MV-4-11 (cell line): ENCODE data around the gene NDUFS6.
A peak's percentile ranks its signal among the peaks of the same experiment; 100 is the strongest.

Experiments
- DNase-seq: peaks from one replicate; lab custom pipeline; 2025; lab: John Stamatoyannopoulos, UW

Gene NDUFS6

GRCh38 chr5:1782385-1783215, 18.6 kb upstream of the NDUFS6 start:
- DNase-seq = no peak

GRCh38 chr5:1783216-1783554, 18.0 kb upstream of the NDUFS6 start:
- DNase-seq = no peak

GRCh38 chr5:1784197-1785050, 16.8 kb upstream of the NDUFS6 start:
- DNase-seq = no peak

- DNase-seq = no peak
These were observed 16.1 kb upstream of the NDUFS6 start for GRCh38 chr5:1785062-1785461.

- no peak for DNase-seq
These were observed 15.2 kb upstream of the NDUFS6 start for GRCh38 chr5:1785984-1786383.

- DNase-seq = no peak
These were observed 14.4 kb upstream of the NDUFS6 start for GRCh38 chr5:1786621-1787471.

GRCh38 chr5:1787472-1788047, 13.6 kb upstream of the NDUFS6 start:
- no peak for DNase-seq

GRCh38 chr5:1788200-1788599, 13.0 kb upstream of the NDUFS6 start:
- DNase-seq = no peak

- no peak for DNase-seq
These were observed 12.4 kb upstream of the NDUFS6 start for GRCh38 chr5:1788828-1789227.

- peak; percentile 21 for DNase-seq
These were observed 11.8 kb upstream of the NDUFS6 start for GRCh38 chr5:1789438-1789833.

GRCh38 chr5:1789834-1790471, 11.3 kb upstream of the NDUFS6 start:
- DNase-seq = no peak

GRCh38 chr5:1791176-1791575, 10.0 kb upstream of the NDUFS6 start:
- DNase-seq = no peak

- DNase-seq = peak; percentile 98
These were observed 8.4 kb upstream of the NDUFS6 start for GRCh38 chr5:1792842-1793266.

- no peak for DNase-seq
These were observed 7.9 kb upstream of the NDUFS6 start for GRCh38 chr5:1793301-1793740.

- peak; percentile 69 for DNase-seq
These were observed 7.0 kb upstream of the NDUFS6 start for GRCh38 chr5:1793966-1794900.

- DNase-seq = no peak
These were observed 6.3 kb upstream of the NDUFS6 start for GRCh38 chr5:1794901-1795290.

GRCh38 chr5:1795506-1795905, 5.7 kb upstream of the NDUFS6 start:
- DNase-seq = no peak

- DNase-seq = no peak
These were observed 5.3 kb upstream of the NDUFS6 start for GRCh38 chr5:1795931-1796330.

GRCh38 chr5:1796371-1797102, 4.7 kb upstream of the NDUFS6 start:
- DNase-seq = no peak
